Stimulated activated memory B cell treated with anti-CD40 and anti-IgM and Interleukin-4, amounts not matched to agents 10 μg/mL and 1 μg/mL and 100 μg/mL, for 72 hours (primary cell): ENCODE data around the gene LPP.

ENCODE experiments used
- ATAC-seq: fragments of 150-1000 bp; cut with Tn5 transposase; 2 replicates; pipeline ENCODE4 v1.10.0; 2021
- H3K27ac Mint-ChIP-seq: one replicate; pipeline ENCODE4 v1.8.0; 2022; ENCODE audit warnings: mild to moderate bottlenecking, mixed read lengths
- H3K27me3 Mint-ChIP-seq: one replicate; pipeline ENCODE4 v1.8.0; 2022; ENCODE audit warnings: mixed read lengths
- H3K36me3 Mint-ChIP-seq: one replicate; pipeline ENCODE4 v1.8.0; 2022; ENCODE audit warnings: mixed read lengths
- H3K4me1 Mint-ChIP-seq: one replicate; pipeline ENCODE4 v1.8.0; 2022; ENCODE audit warnings: mixed read lengths
- H3K4me3 Mint-ChIP-seq: one replicate; pipeline ENCODE4 v1.8.0; 2022; ENCODE audit warnings: mild to moderate bottlenecking, moderate library complexity, mixed read lengths
- H3K9me3 Mint-ChIP-seq: one replicate; pipeline ENCODE4 v1.8.0; 2022; ENCODE audit warnings: mixed read lengths

LPP gene

GRCh38 chr3:188557235-188557634 lies 403.3 kb downstream of the LPP start:
- Mint-ChIP-seq H3K4me1 (peaks cover 9% of the 10 kb centered on the region), H3K9me3 (no peaks in the 10 kb centered on the region), H3K27ac (no peak overlapping the region), H3K4me3 (no peak overlapping the region), H3K27me3 (no peaks in the 10 kb centered on the region), H3K36me3 (peaks cover 7% of the 10 kb centered on the region)
- no peak for ATAC-seq

GRCh38 chr3:188558343-188559071 lies 404.6 kb downstream of the LPP start:
- Mint-ChIP-seq H3K36me3 (peaks cover 7% of the 10 kb centered on the region), H3K9me3 (no peaks in the 10 kb centered on the region), H3K4me3 (no peak overlapping the region), H3K4me1 (peaks cover 12% of the 10 kb centered on the region), H3K27me3 (no peaks in the 10 kb centered on the region), H3K27ac (peak overlapping the region; percentile 23)
- ATAC-seq, result no peak

GRCh38 chr3:188559072-188559429 lies 405.1 kb downstream of the LPP start:
- Mint-ChIP-seq H3K36me3 (peaks cover 7% of the 10 kb centered on the region), H3K9me3 (no peaks in the 10 kb centered on the region), H3K27me3 (no peaks in the 10 kb centered on the region), H3K27ac (no peak overlapping the region), H3K4me3 (no peak overlapping the region), H3K4me1 (peaks cover 12% of the 10 kb centered on the region)
- no peak for ATAC-seq

GRCh38 chr3:188559856-188560255 lies 405.9 kb downstream of the LPP start:
- no peak overlapping the region for H3K27ac Mint-ChIP-seq
- no peaks in the 10 kb centered on the region for H3K27me3 Mint-ChIP-seq
- no peak for ATAC-seq
- H3K9me3 Mint-ChIP-seq, result no peaks in the 10 kb centered on the region
- peaks cover 12% of the 10 kb centered on the region for H3K4me1 Mint-ChIP-seq
- no peak overlapping the region for H3K4me3 Mint-ChIP-seq
- H3K36me3 Mint-ChIP-seq, result peaks cover 7% of the 10 kb centered on the region

GRCh38 chr3:188562144-188562543 lies 408.2 kb downstream of the LPP start:
- no peaks in the 10 kb centered on the region for H3K9me3 Mint-ChIP-seq
- peaks cover 12% of the 10 kb centered on the region for H3K4me1 Mint-ChIP-seq
- peaks cover 7% of the 10 kb centered on the region for H3K36me3 Mint-ChIP-seq
- ATAC-seq, result no peak
- H3K27ac Mint-ChIP-seq, result peak overlapping the region; percentile 7
- no peak overlapping the region for H3K4me3 Mint-ChIP-seq
- no peaks in the 10 kb centered on the region for H3K27me3 Mint-ChIP-seq

- ATAC-seq, result no peak
- no peaks in the 10 kb centered on the region for H3K27me3 Mint-ChIP-seq
- H3K27ac Mint-ChIP-seq, result no peak overlapping the region
- no peak overlapping the region for H3K4me3 Mint-ChIP-seq
- peaks cover 5% of the 10 kb centered on the region for H3K4me1 Mint-ChIP-seq
- H3K9me3 Mint-ChIP-seq, result no peaks in the 10 kb centered on the region
- no peaks in the 10 kb centered on the region for H3K36me3 Mint-ChIP-seq
These were observed 413.7 kb downstream of the LPP start for GRCh38 chr3:188567478-188568195.

- ATAC-seq, result no peak
- no peaks in the 10 kb centered on the region for H3K36me3 Mint-ChIP-seq
- H3K4me3 Mint-ChIP-seq, result no peak overlapping the region
- no peaks in the 10 kb centered on the region for H3K27me3 Mint-ChIP-seq
- no peaks in the 10 kb centered on the region for H3K9me3 Mint-ChIP-seq
- H3K4me1 Mint-ChIP-seq, result peaks cover 16% of the 10 kb centered on the region
- H3K27ac Mint-ChIP-seq, result no peak overlapping the region
These were observed 414.8 kb downstream of the LPP start for GRCh38 chr3:188568736-188569135.

- no peaks in the 10 kb centered on the region for H3K9me3 Mint-ChIP-seq
- no peak for ATAC-seq
- no peak overlapping the region for H3K4me3 Mint-ChIP-seq
- H3K36me3 Mint-ChIP-seq, result peaks cover 7% of the 10 kb centered on the region
- H3K4me1 Mint-ChIP-seq, result peaks cover 27% of the 10 kb centered on the region
- H3K27ac Mint-ChIP-seq, result no peak overlapping the region
- no peaks in the 10 kb centered on the region for H3K27me3 Mint-ChIP-seq
These were observed 417.7 kb downstream of the LPP start for GRCh38 chr3:188571531-188572095.

- Mint-ChIP-seq H3K9me3 (no peaks in the 10 kb centered on the region), H3K36me3 (peaks cover 7% of the 10 kb centered on the region), H3K27me3 (no peaks in the 10 kb centered on the region), H3K4me1 (peaks cover 36% of the 10 kb centered on the region), H3K27ac (peak overlapping the region; percentile 58), H3K4me3 (no peak overlapping the region)
- ATAC-seq, result peak; percentile 72
These were observed 419.5 kb downstream of the LPP start for GRCh38 chr3:188573291-188573940.

- H3K36me3 Mint-ChIP-seq, result peaks cover 7% of the 10 kb centered on the region
- peak overlapping the region; percentile 58 for H3K27ac Mint-ChIP-seq
- ATAC-seq, result no peak
- H3K27me3 Mint-ChIP-seq, result no peaks in the 10 kb centered on the region
- H3K4me3 Mint-ChIP-seq, result no peak overlapping the region
- peaks cover 37% of the 10 kb centered on the region for H3K4me1 Mint-ChIP-seq
- no peaks in the 10 kb centered on the region for H3K9me3 Mint-ChIP-seq
These were observed 420.0 kb downstream of the LPP start for GRCh38 chr3:188573956-188574355.

- Mint-ChIP-seq H3K4me3 (no peak overlapping the region), H3K9me3 (no peaks in the 10 kb centered on the region), H3K4me1 (peaks cover 41% of the 10 kb centered on the region), H3K36me3 (peaks cover 7% of the 10 kb centered on the region), H3K27ac (peak overlapping the region; percentile 31), H3K27me3 (no peaks in the 10 kb centered on the region)
- ATAC-seq, result no peak
These were observed 420.9 kb downstream of the LPP start for GRCh38 chr3:188574885-188575284.

GRCh38 chr3:188575501-188575900 lies 421.5 kb downstream of the LPP start:
- H3K4me1 Mint-ChIP-seq, result peaks cover 41% of the 10 kb centered on the region
- H3K36me3 Mint-ChIP-seq, result peaks cover 7% of the 10 kb centered on the region
- no peaks in the 10 kb centered on the region for H3K27me3 Mint-ChIP-seq
- ATAC-seq, result no peak
- no peaks in the 10 kb centered on the region for H3K9me3 Mint-ChIP-seq
- no peak overlapping the region for H3K4me3 Mint-ChIP-seq
- H3K27ac Mint-ChIP-seq, result peak overlapping the region; percentile 16

- ATAC-seq, result no peak
- Mint-ChIP-seq H3K27me3 (no peaks in the 10 kb centered on the region), H3K9me3 (no peaks in the 10 kb centered on the region), H3K4me3 (no peak overlapping the region), H3K36me3 (peaks cover 7% of the 10 kb centered on the region), H3K4me1 (peaks cover 41% of the 10 kb centered on the region), H3K27ac (peak overlapping the region; percentile 72)
These were observed 423.6 kb downstream of the LPP start for GRCh38 chr3:188577539-188577938.

- H3K4me1 Mint-ChIP-seq, result peaks cover 30% of the 10 kb centered on the region
- peaks cover 7% of the 10 kb centered on the region for H3K36me3 Mint-ChIP-seq
- no peaks in the 10 kb centered on the region for H3K9me3 Mint-ChIP-seq
- H3K27ac Mint-ChIP-seq, result peak overlapping the region; percentile 72
- no peaks in the 10 kb centered on the region for H3K27me3 Mint-ChIP-seq
- peak overlapping the region; percentile 8 for H3K4me3 Mint-ChIP-seq
- peak; percentile 66 for ATAC-seq
These were observed 424.8 kb downstream of the LPP start for GRCh38 chr3:188578576-188579363.

GRCh38 chr3:188580223-188580622 lies 426.3 kb downstream of the LPP start:
- Mint-ChIP-seq H3K27me3 (no peaks in the 10 kb centered on the region), H3K4me3 (no peak overlapping the region), H3K27ac (no peak overlapping the region), H3K36me3 (peaks cover 7% of the 10 kb centered on the region), H3K4me1 (peaks cover 19% of the 10 kb centered on the region), H3K9me3 (no peaks in the 10 kb centered on the region)
- ATAC-seq, result no peak
